GM12801 (cell line): ENCODE measurements around the gene PFKM.

Source experiments
- CTCF ChIP-seq: IDR thresholded peaks from one replicate; pipeline ENCODE4 v1.5.1; 2011; ENCODE audit warnings: control low read depth; ENCODE audit not compliant: insufficient read length; ENCODE audit errors: extremely low read depth

Gene PFKM

GRCh38 chr12:48077111-48077510 is 42.1 kb upstream of the PFKM start:
- no peak for TF ChIP-seq CTCF

GRCh38 chr12:48078901-48079300 is 40.3 kb upstream of the PFKM start:
- TF ChIP-seq CTCF: no peak

GRCh38 chr12:48080285-48080684 is 38.9 kb upstream of the PFKM start:
- TF ChIP-seq CTCF: no peak

GRCh38 chr12:48080821-48081220 is 38.3 kb upstream of the PFKM start:
- no peak for TF ChIP-seq CTCF

GRCh38 chr12:48084066-48084465 is 35.1 kb upstream of the PFKM start:
- no peak for TF ChIP-seq CTCF

- TF ChIP-seq CTCF: no peak
Measured at GRCh38 chr12:48084841-48085460, 34.2 kb upstream of the PFKM start.

- no peak for TF ChIP-seq CTCF
Measured at GRCh38 chr12:48086327-48086726, 32.8 kb upstream of the PFKM start.
